SK-N-SH treated with all-trans-retinoic acid at 6 μM for 48 hours (cell line): ENCODE results near the gene CSNK1D.

Experiments
- BACH2 ChIP-seq: fragments of 250-450 bp; sonication (Bioruptor Pico); IDR thresholded peaks from 2 replicates; pipeline ENCODE4 v1.9.0; 2021; ENCODE audit warnings: mild to moderate bottlenecking, borderline replicate concordance
- ISL1 ChIP-seq: fragments of 250-450 bp; sonication (Bioruptor Pico); IDR thresholded peaks from 2 replicates; pipeline ENCODE4 v2.1.2; 2022; ENCODE audit warnings: mild to moderate bottlenecking, moderate library complexity
- PATZ1 ChIP-seq: fragments of 250-450 bp; sonication (Bioruptor Pico); IDR thresholded peaks from 2 replicates; pipeline ENCODE4 v1.8.0; 2020; ENCODE audit warnings: mild to moderate bottlenecking, moderate library complexity, borderline replicate concordance

- TF ChIP-seq BACH2 (CRISPR knock-in tag) (no peak), PATZ1 (CRISPR knock-in tag) (no peak), ISL1 (CRISPR knock-in tag) (no peak)
Measured at GRCh38 chr17:82242698-82242976, 30.9 kb downstream of the CSNK1D start.
